ENCODE measurements around the gene LRMDA. TPM values are rescaled to one million over a fixed set of nuclear protein-coding genes. Genes with fewer than 3 reads are reported as not detected.

LRMDA gene
- total RNA-seq, 3 donors from 2014 or later (not counting 1 experiment from before 2014, with no cell fraction given), result 1.4 to 2.4 (median 2.1) TPM

DNA sequence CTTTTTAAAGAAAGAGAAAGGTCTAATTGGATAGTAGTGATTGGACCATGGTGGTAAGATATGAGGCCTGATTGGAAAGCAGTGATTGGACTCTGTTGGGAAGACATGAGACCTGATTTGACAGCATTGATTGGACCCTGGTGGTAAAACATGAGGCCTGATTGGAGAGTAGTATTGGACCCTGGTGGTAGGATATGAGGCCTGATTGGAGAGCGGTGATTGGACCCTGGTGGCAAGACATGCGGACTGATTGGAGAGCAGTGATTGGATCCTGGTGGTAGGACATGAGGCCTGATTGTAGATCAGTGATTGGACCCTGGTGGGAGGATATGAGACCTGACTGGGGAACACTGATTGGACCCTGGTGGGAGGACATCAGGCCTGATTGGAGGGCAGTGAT lies 444.3 kb downstream of the LRMDA start:
- no peaks in the 10 kb centered on the region for H3K36me3 Mint-ChIP-seq
- Histone ChIP-seq H3K4me1 (ENCODE audit: control insufficient read depth, insufficient read depth, low read length) (no peaks in the 10 kb centered on the region), H3K27ac (ENCODE audit: low read length) (no peak overlapping the region), H3K36me3 (ENCODE audit: control insufficient read depth, insufficient read depth, low read length) (no peaks in the 10 kb centered on the region), H3K27me3 (ENCODE audit: control insufficient read depth, insufficient read depth, low read length) (no peaks in the 10 kb centered on the region), H3K4me3 (ENCODE audit: low read length) (no peak overlapping the region), H3K9me3 (ENCODE audit: control insufficient read depth, insufficient read depth, low read length) (no peaks in the 10 kb centered on the region)
- H3K27me3 Mint-ChIP-seq (ENCODE audit: low read depth in 2 of 2), result peaks cover 0 to 3% of the 10 kb centered on the region in 2 donors
- no peaks in the 10 kb centered on the region for H3K9me3 Mint-ChIP-seq
- TF ChIP-seq, protein P1, sequence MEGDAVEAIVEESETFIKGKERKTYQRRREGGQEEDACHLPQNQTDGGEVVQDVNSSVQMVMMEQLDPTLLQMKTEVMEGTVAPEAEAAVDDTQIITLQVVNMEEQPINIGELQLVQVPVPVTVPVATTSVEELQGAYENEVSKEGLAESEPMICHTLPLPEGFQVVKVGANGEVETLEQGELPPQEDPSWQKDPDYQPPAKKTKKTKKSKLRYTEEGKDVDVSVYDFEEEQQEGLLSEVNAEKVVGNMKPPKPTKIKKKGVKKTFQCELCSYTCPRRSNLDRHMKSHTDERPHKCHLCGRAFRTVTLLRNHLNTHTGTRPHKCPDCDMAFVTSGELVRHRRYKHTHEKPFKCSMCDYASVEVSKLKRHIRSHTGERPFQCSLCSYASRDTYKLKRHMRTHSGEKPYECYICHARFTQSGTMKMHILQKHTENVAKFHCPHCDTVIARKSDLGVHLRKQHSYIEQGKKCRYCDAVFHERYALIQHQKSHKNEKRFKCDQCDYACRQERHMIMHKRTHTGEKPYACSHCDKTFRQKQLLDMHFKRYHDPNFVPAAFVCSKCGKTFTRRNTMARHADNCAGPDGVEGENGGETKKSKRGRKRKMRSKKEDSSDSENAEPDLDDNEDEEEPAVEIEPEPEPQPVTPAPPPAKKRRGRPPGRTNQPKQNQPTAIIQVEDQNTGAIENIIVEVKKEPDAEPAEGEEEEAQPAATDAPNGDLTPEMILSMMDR (IDR thresholded peaks at IDR 0.05), result no peak
- DNase-seq (no peak), ATAC-seq (no peak)
- no peak overlapping the region for H3K4me3 Mint-ChIP-seq
- WGBS (ENCODE audit: insufficient coverage), result 95% methylated on average over 2 of the region's 2 CpGs
- intact Hi-C loops (cut with micrococcal nuclease), result no loop called here
- H3K27ac Mint-ChIP-seq, result no peak overlapping the region
- no peaks in the 10 kb centered on the region for H3K4me1 Mint-ChIP-seq

DNA sequence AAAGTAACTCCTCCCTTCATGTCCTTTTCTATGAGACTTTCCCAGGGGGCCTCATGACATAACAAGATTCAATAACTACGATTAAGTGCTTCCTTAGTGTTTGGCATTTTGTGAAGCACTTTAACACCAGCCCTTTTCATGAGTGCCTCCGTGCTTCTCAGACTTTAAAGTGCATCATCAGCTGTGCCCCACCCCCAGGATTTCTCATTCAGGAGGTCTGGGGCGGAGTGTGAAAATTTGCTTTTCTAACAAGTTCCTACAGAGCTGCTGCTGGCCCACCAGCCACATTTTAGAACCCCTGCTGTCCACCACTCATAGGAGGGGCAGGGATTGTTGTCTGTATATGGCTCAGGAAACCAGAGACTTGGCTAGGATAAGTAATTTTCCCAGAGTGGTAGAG lies 445.3 kb downstream of the LRMDA start:
- Histone ChIP-seq H3K4me3 (ENCODE audit: low read length) (no peak overlapping the region), H3K27me3 (ENCODE audit: control insufficient read depth, insufficient read depth, low read length) (no peaks in the 10 kb centered on the region), H3K36me3 (ENCODE audit: control insufficient read depth, insufficient read depth, low read length) (no peaks in the 10 kb centered on the region), H3K9me3 (ENCODE audit: control insufficient read depth, insufficient read depth, low read length) (no peaks in the 10 kb centered on the region), H3K27ac (ENCODE audit: low read length) (no peak overlapping the region), H3K4me1 (ENCODE audit: control insufficient read depth, insufficient read depth, low read length) (no peaks in the 10 kb centered on the region)
- H3K4me1 Mint-ChIP-seq, result no peaks in the 10 kb centered on the region
- TF ChIP-seq, protein P1 (IDR thresholded peaks at IDR 0.05), result no peak
- H3K36me3 Mint-ChIP-seq, result no peaks in the 10 kb centered on the region
- 97% methylated on average over 3 of the region's 3 CpGs for WGBS (ENCODE audit: insufficient coverage)
- no peaks in the 10 kb centered on the region for H3K27me3 Mint-ChIP-seq (ENCODE audit: low read depth in 2 of 2)
- no peak for ATAC-seq
- DNase-seq, result no peak
- no peak overlapping the region for H3K4me3 Mint-ChIP-seq
- H3K9me3 Mint-ChIP-seq, result no peaks in the 10 kb centered on the region
- H3K27ac Mint-ChIP-seq, result no peak overlapping the region
- intact Hi-C loops (cut with micrococcal nuclease), result no loop called here

DNA sequence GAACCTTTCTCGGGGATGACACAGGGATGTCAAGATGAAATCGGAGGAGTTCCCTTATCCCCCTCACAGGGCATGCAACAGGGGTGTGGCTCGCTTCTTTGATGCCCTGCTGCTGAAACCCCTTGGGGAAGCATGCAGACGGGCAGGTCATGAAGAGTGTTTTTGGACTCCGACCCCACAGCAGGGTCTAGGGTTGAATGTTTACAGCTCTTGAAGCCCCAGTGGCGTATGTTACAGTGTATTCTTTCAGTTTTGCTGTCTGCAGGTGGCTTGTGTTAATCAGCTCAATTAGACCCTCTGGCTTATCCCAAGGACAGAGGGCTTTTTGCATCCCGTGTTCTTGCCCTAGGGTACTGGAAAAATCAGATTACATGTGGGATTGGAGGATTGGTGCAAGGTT lies 446.5 kb downstream of the LRMDA start:
- DNase-seq (no peak), ATAC-seq (no peak)
- Mint-ChIP-seq H3K4me3 (no peak overlapping the region), H3K27me3 (ENCODE audit: low read depth in 2 of 2) (no peaks in the 10 kb centered on the region), H3K27ac (no peak overlapping the region), H3K4me1 (no peaks in the 10 kb centered on the region), H3K36me3 (no peaks in the 10 kb centered on the region), H3K9me3 (no peaks in the 10 kb centered on the region)
- no peaks in the 10 kb centered on the region for H3K4me1 ChIP-seq (ENCODE audit: control insufficient read depth, insufficient read depth, low read length)
- H3K27ac ChIP-seq (ENCODE audit: low read length), result no peak overlapping the region
- H3K36me3 ChIP-seq (ENCODE audit: control insufficient read depth, insufficient read depth, low read length), result no peaks in the 10 kb centered on the region
- no peaks in the 10 kb centered on the region for H3K27me3 ChIP-seq (ENCODE audit: control insufficient read depth, insufficient read depth, low read length)
- H3K4me3 ChIP-seq (ENCODE audit: low read length), result no peak overlapping the region
- no peaks in the 10 kb centered on the region for H3K9me3 ChIP-seq (ENCODE audit: control insufficient read depth, insufficient read depth, low read length)
- 85% methylated on average over 7 of the region's 7 CpGs for WGBS (ENCODE audit: insufficient coverage)
- intact Hi-C loops (cut with micrococcal nuclease), result no loop called here
- TF ChIP-seq, protein P1 (IDR thresholded peaks at IDR 0.05), result no peak

DNA sequence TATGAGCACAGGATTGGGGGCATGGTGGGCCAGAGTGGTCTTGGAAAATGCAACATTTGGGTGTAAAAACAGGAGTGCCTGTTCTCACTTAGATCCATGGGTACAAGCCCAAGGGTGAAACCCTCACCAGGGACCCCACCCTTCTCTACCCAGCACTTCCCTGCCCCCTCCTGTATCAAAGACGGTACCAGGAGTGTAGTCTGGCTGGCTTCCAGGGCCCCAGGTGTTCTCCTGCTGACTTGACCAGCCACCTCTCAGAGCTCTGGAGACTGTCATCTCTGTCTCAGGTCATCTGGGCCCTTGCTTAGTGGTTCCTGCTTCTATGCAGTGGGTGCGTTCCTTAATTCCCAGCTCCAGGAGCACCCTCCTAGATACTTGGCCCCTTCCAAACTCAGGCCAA lies 447.2 kb downstream of the LRMDA start:
- WGBS (ENCODE audit: insufficient coverage), result 86% methylated on average over 2 of the region's 2 CpGs
- no peak overlapping the region for H3K27ac Mint-ChIP-seq
- Histone ChIP-seq H3K36me3 (ENCODE audit: control insufficient read depth, insufficient read depth, low read length) (no peaks in the 10 kb centered on the region), H3K27me3 (ENCODE audit: control insufficient read depth, insufficient read depth, low read length) (no peaks in the 10 kb centered on the region), H3K4me1 (ENCODE audit: control insufficient read depth, insufficient read depth, low read length) (no peaks in the 10 kb centered on the region), H3K9me3 (ENCODE audit: control insufficient read depth, insufficient read depth, low read length) (no peaks in the 10 kb centered on the region), H3K4me3 (ENCODE audit: low read length) (no peak overlapping the region), H3K27ac (ENCODE audit: low read length) (no peak overlapping the region)
- H3K4me3 Mint-ChIP-seq, result no peak overlapping the region
- TF ChIP-seq, protein P1 (IDR thresholded peaks at IDR 0.05), result no peak
- H3K4me1 Mint-ChIP-seq, result no peaks in the 10 kb centered on the region
- no peaks in the 10 kb centered on the region for H3K9me3 Mint-ChIP-seq
- H3K27me3 Mint-ChIP-seq (ENCODE audit: low read depth in 2 of 2), result no peaks in the 10 kb centered on the region
- H3K36me3 Mint-ChIP-seq, result no peaks in the 10 kb centered on the region
- DNase-seq (no peak), ATAC-seq (no peak)
- intact Hi-C loops (cut with micrococcal nuclease), result no loop called here

Measured in natural killer cell (primary cell).